Lower leg skin (tissue), 3 donors: ENCODE measurements around the gene MKRN1.
"Not testable (repeated sequence)": the region's sequence is repeated elsewhere in the genome, so short reads cannot be mapped to it uniquely, and the experiment has no call there.

Source experiments
- CTCF ChIP-seq, 3 donors: fragments of 450-650 bp; IDR thresholded peaks; one replicate each; pipeline ENCODE4 v1.5.1; 2016; ENCODE audit warnings: antibody characterized with exemption in 3 of 3, mild to moderate bottlenecking in 3 of 3, moderate library complexity in 2 of 3
- POLR2A ChIP-seq, 2 donors: fragments of 450-650 bp; IDR thresholded peaks; one replicate each; pipeline ENCODE4 v1.6.1; 2016 to 2017; ENCODE audit warnings: antibody characterized with exemption in 2 of 2, mild to moderate bottlenecking in 1 of 2, moderate library complexity in 1 of 2

GRCh38 chr7:140497807-140498206, 18.5 kb upstream of the MKRN1 start:
- TF ChIP-seq CTCF, POLR2A (IDR thresholded peaks at IDR 0.05): not testable (repeated sequence)
